H1 (cell line): Measurements from ENCODE around the gene EDEM2. TPM values are rescaled to one million over a fixed set of nuclear protein-coding genes. Genes with fewer than 3 reads are reported as not detected.
"Not testable (repeated sequence)": the region's sequence is repeated elsewhere in the genome, so short reads cannot be mapped to it uniquely, and the experiment has no call there.

Experiments used
- CTCF ChIA-PET: fragments of 300-600 bp; sonication (Branson Sonifier 250); formaldehyde crosslinking; loops from one replicate; lab custom pipeline; 2021; ENCODE audit not compliant: partially characterized antibody; lab: Charles Lee
- POLR2A ChIA-PET: fragments of 300-600 bp; sonication (Branson Sonifier 250); formaldehyde crosslinking; loops from one replicate; lab custom pipeline; 2021; ENCODE audit warnings: inconsistent platforms; ENCODE audit not compliant: partially characterized antibody; lab: Charles Lee
- DNase-seq, 2 experiments: peaks; one replicate each; pipeline versions ENCODE4 v3.0.0 to v3.0.0-alpha.2; 2010 to 2022; ENCODE audit warnings: low spot score in 2 of 2, low read depth in 1 of 2, mixed read lengths in 1 of 2
- FAIRE-seq: peaks from 2 replicates; lab custom pipeline; 2011; peaks lifted over from hg19 to GRCh38; lab: Jason Lieb, UNC
- H2AFZ ChIP-seq: 2 replicates; pipeline ENCODE4 v1.8.1; 2012; ENCODE audit warnings: low read length, inconsistent platforms
- H2AK5ac ChIP-seq: 2 replicates; pipeline ENCODE4 v1.6.1; 2013; ENCODE audit warnings: low read depth, low read length
- H2BK120ac ChIP-seq: replicated peaks from 2 replicates; pipeline ENCODE3; 2013; ENCODE audit warnings: low read depth, low read length, inconsistent platforms
- H2BK12ac ChIP-seq: 2 replicates; pipeline ENCODE4 v1.6.1; 2013; ENCODE audit warnings: low read depth, low read length
- H2BK15ac ChIP-seq: 2 replicates; pipeline ENCODE4 v1.6.1; 2013; ENCODE audit warnings: low read length
- H2BK20ac ChIP-seq: 2 replicates; pipeline ENCODE4 v1.6.1; 2013; ENCODE audit warnings: low read length
- H2BK5ac ChIP-seq: 2 replicates; pipeline ENCODE4 v1.6.1; 2013; ENCODE audit warnings: low read depth, low read length
- H3K14ac ChIP-seq: 2 replicates; pipeline ENCODE4 v1.6.1; 2013; ENCODE audit warnings: inconsistent platforms; ENCODE audit not compliant: insufficient read length
- H3K18ac ChIP-seq: 2 replicates; pipeline ENCODE4 v1.6.1; 2013; ENCODE audit warnings: low read length; ENCODE audit errors: extremely low read depth
- H3K23ac ChIP-seq: 2 replicates; pipeline ENCODE4 v1.6.1; 2013; ENCODE audit warnings: inconsistent platforms; ENCODE audit not compliant: insufficient read length
- H3K23me2 ChIP-seq: 2 replicates; pipeline ENCODE4 v1.6.1; 2013; ENCODE audit warnings: low read depth, low read length
- H3K27ac ChIP-seq: 2 replicates; pipeline ENCODE4 v1.6.1; 2011; ENCODE audit warnings: low read depth, low read length, inconsistent platforms
- H3K27me3 ChIP-seq, 4 experiments: replicated peaks in 1 of 4; 1 replicate in 1 of 4; 2 replicates in 3 of 4; pipeline versions ENCODE4 v1.6.1 to v1.8.1; 2011 to 2013; ENCODE audit warnings: low read length in 3 of 4, mild to moderate bottlenecking in 3 of 4, inconsistent platforms in 2 of 4, mixed read lengths in 2 of 4, moderate library complexity in 1 of 4; ENCODE audit not compliant: control insufficient read depth in 3 of 4, insufficient read depth in 3 of 4; ENCODE audit errors: extremely low read depth in 1 of 4
- H3K36me3 ChIP-seq, 4 experiments: 2 replicates each; pipeline versions ENCODE4 v1.6.1 to v1.8.1; 2011 to 2013; ENCODE audit warnings: mild to moderate bottlenecking in 4 of 4, low read length in 3 of 4, moderate library complexity in 2 of 4, control low read depth in 1 of 4, inconsistent platforms in 1 of 4; ENCODE audit not compliant: insufficient read depth in 4 of 4, control insufficient read depth in 2 of 4
- H3K4ac ChIP-seq: replicated peaks from 2 replicates; pipeline ENCODE3; 2013; ENCODE audit warnings: low read length, low read depth, mixed read lengths, inconsistent platforms; ENCODE audit not compliant: insufficient read length
- H3K4me1 ChIP-seq, 4 experiments: replicated peaks in 1 of 4; 1 replicate in 1 of 4; 2 replicates in 3 of 4; pipeline versions ENCODE4 v1.6.1 to v1.8.1; 2011 to 2013; ENCODE audit warnings: low read length in 3 of 4, inconsistent platforms in 2 of 4, mixed read lengths in 1 of 4; ENCODE audit not compliant: insufficient read depth in 4 of 4, control insufficient read depth in 3 of 4
- H3K4me2 ChIP-seq, 2 experiments: 2 replicates each; pipeline versions ENCODE4 v1.6.1 to v1.8.1; 2011 to 2013; ENCODE audit warnings: low read depth in 2 of 2, low read length in 2 of 2, control low read depth in 1 of 2, inconsistent platforms in 1 of 2, mild to moderate bottlenecking in 1 of 2; ENCODE audit not compliant: insufficient read depth in 1 of 2
- H3K4me3 ChIP-seq, 4 experiments: fragments of 200-600, 300-600 bp in 1 of 4; sonication (generic), shearing (Covaris generic), sonication (Bioruptor Twin) in 1 of 4; 2 replicates each; pipeline versions ENCODE4 v1.5.1 to v1.8.1; 2011 to 2016; ENCODE audit warnings: low read length in 4 of 4, low read depth in 3 of 4, control low read depth in 2 of 4, inconsistent platforms in 2 of 4, mild to moderate bottlenecking in 2 of 4, mixed read lengths in 1 of 4, moderate library complexity in 1 of 4; ENCODE audit not compliant: insufficient read depth in 2 of 4; ENCODE audit errors: extremely low read depth in 1 of 4
- H3K56ac ChIP-seq: replicated peaks from 2 replicates; pipeline ENCODE3; 2013; ENCODE audit warnings: low read depth, mild to moderate bottlenecking, mixed read lengths, low read length, inconsistent platforms; ENCODE audit not compliant: insufficient read length
- H3K79me1 ChIP-seq: 2 replicates; pipeline ENCODE4 v1.6.1; 2013; ENCODE audit warnings: low read depth, low read length, control low read depth
- H3K79me2 ChIP-seq, 2 experiments: 2 replicates each; pipeline versions ENCODE4 v1.6.1 to v1.8.1; 2012 to 2013; ENCODE audit warnings: low read length in 2 of 2, mild to moderate bottlenecking in 2 of 2, inconsistent platforms in 1 of 2; ENCODE audit not compliant: insufficient read depth in 2 of 2, control insufficient read depth in 1 of 2
- H3K9ac ChIP-seq, 4 experiments: replicated peaks in 1 of 4; 1 replicate in 1 of 4; 2 replicates in 3 of 4; pipeline versions ENCODE4 v1.6.1 to v1.8.1; 2011 to 2013; ENCODE audit warnings: low read depth in 3 of 4, low read length in 3 of 4, control low read depth in 2 of 4, mild to moderate bottlenecking in 2 of 4, moderate library complexity in 2 of 4, inconsistent platforms in 1 of 4; ENCODE audit errors: extremely low read depth in 1 of 4
- H3K9me3 ChIP-seq, 2 experiments: 2 replicates each; pipeline versions ENCODE4 v1.6.1 to v1.8.1; 2012 to 2013; ENCODE audit warnings: mild to moderate bottlenecking in 2 of 2, moderate library complexity in 2 of 2, control low read depth in 1 of 2, inconsistent platforms in 1 of 2, low read depth in 1 of 2, low read length in 1 of 2, mixed read lengths in 1 of 2; ENCODE audit not compliant: insufficient read depth in 2 of 2
- H4K20me1 ChIP-seq, 2 experiments: replicated peaks in 1 of 2; 2 replicates each; pipeline versions ENCODE3 to v1.8.1; 2011 to 2013; ENCODE audit warnings: inconsistent platforms in 2 of 2, low read length in 2 of 2, mild to moderate bottlenecking in 1 of 2; ENCODE audit not compliant: insufficient read depth in 2 of 2, control insufficient read depth in 1 of 2
- H4K5ac ChIP-seq: 2 replicates; pipeline ENCODE4 v1.6.1; 2013; ENCODE audit warnings: low read length, low read depth, mixed read lengths, inconsistent platforms; ENCODE audit not compliant: insufficient read length
- H4K8ac ChIP-seq: 2 replicates; pipeline ENCODE4 v1.8.0; 2013; ENCODE audit warnings: mild to moderate bottlenecking, moderate library complexity, low read length, inconsistent platforms; ENCODE audit not compliant: insufficient read depth; ENCODE audit errors: extremely low read depth
- H4K91ac ChIP-seq: replicated peaks from 2 replicates; pipeline ENCODE3; 2013; ENCODE audit warnings: low read length, mixed read lengths, inconsistent platforms; ENCODE audit not compliant: insufficient read length
- BCL11A ChIP-seq, 2 experiments: IDR thresholded peaks; one replicate each; pipeline ENCODE4 v1.6.1; 2011; ENCODE audit warnings: low read depth in 2 of 2, low read length in 2 of 2, mild to moderate bottlenecking in 2 of 2
- CEBPB ChIP-seq: IDR thresholded peaks from 2 replicates; pipeline ENCODE4 v1.6.1; 2012; ENCODE audit warnings: low read depth, low read length
- CREB1 ChIP-seq: IDR thresholded peaks from 2 replicates; pipeline ENCODE4 v1.6.1; 2012; ENCODE audit warnings: inconsistent platforms
- EP300 ChIP-seq, 2 experiments: IDR thresholded peaks; 1 replicate in 1 of 2; 2 replicates in 1 of 2; pipeline ENCODE4 v1.6.1; 2011 to 2012; ENCODE audit warnings: low read depth in 2 of 2, low read length in 2 of 2, mild to moderate bottlenecking in 2 of 2, borderline replicate concordance in 1 of 2, inconsistent platforms in 1 of 2, moderate library complexity in 1 of 2
- NANOG ChIP-seq: IDR thresholded peaks from 2 replicates; pipeline ENCODE4 v1.6.1; 2011; ENCODE audit warnings: low read length, low read depth, mild to moderate bottlenecking, inconsistent platforms; ENCODE audit not compliant: insufficient read depth, poor library complexity, severe bottlenecking
- POU5F1 ChIP-seq: IDR thresholded peaks from 2 replicates; pipeline ENCODE4 v1.6.1; 2011; ENCODE audit warnings: low read depth, mild to moderate bottlenecking, low read length, moderate library complexity
- RXRA ChIP-seq: IDR thresholded peaks from 2 replicates; pipeline ENCODE4 v1.6.1; 2011; ENCODE audit warnings: low read depth, mild to moderate bottlenecking, low read length, moderate library complexity; ENCODE audit not compliant: insufficient read depth
- SP1 ChIP-seq: IDR thresholded peaks from 2 replicates; pipeline ENCODE4 v1.6.1; 2011; ENCODE audit warnings: low read depth, low read length
- TCF12 ChIP-seq: IDR thresholded peaks from 2 replicates; pipeline ENCODE4 v1.6.1; 2011; ENCODE audit warnings: low read depth, mild to moderate bottlenecking, low read length
- TEAD4 ChIP-seq: IDR thresholded peaks from 2 replicates; pipeline ENCODE4 v1.6.1; 2012; ENCODE audit warnings: low read depth, low read length, inconsistent platforms, mixed read lengths
- WGBS, 2 experiments: shearing (Covaris generic) in 1 of 2; methylation state at CpG; one replicate each; pipeline versions ENCODE4 v1.1.6 to v1.1.7; 2013 to 2015; ENCODE audit warnings: low lambda C conversion rate in 2 of 2, mixed read lengths in 2 of 2, inconsistent platforms in 1 of 2, low coverage in 1 of 2, missing lambda C conversion rate in 1 of 2; ENCODE audit not compliant: insufficient replicate concordance in 2 of 2, insufficient coverage in 1 of 2, insufficient read length in 1 of 2; ENCODE audit errors: extremely low coverage in 1 of 2, missing lambda C conversion rate in 1 of 2; 5-methylcytosine and 5-hydroxymethylcytosine counted together
- polyA plus RNA-seq, 7 experiments: library from polyadenylated mRNA; depleted of rRNA in 3 of 7; stranded (reverse) in 5 of 7; unstranded in 2 of 7; fragments of >200 nt in 5 of 7; fragments of 200-250 nt in 2 of 7; gene quantifications; 1 replicate in 5 of 7; 2 replicates in 1 of 7; 4 replicates in 1 of 7; pipeline versions ENCODE4 v1.2.1 to v1.2.3, GENCODE V29; 2011 to 2013; ENCODE audit warnings: missing spikeins in 2 of 7, mixed read lengths in 2 of 7
- total RNA-seq: library from RNA; stranded (reverse); fragmentation: NEBNext Ultra II Directional; extraction: Animal tissue kit (Norgen Biotek cat#: 25700); gene quantifications from 2 replicates; pipeline ENCODE4 v1.2.1, GENCODE V29; 2021

The EDEM2 gene
- total and polyA plus RNA-seq, 2 of the 8 experiments (the other 6 are each of a cell fraction or from before 2014, with no cell fraction given) = 15.2 to 19.6 TPM

DNA sequence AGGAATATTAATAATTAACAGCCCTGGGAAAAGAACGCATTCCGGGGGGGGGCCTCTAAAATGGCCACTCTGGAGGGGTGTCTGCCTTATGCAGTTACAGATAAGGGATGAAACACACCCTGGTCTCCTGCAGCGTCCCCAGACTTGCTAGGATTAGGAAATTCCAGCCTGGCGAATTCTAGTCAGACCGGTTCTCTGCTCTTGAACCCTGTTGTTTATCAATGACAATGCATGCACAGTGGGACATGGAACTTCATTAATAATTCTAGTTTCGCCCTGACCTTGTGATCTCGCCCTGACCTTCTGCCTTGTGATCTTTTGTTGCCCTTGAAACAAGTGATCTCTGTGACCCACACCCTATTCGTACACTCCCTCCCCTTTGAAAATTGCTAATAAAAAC, 42.1 kb upstream of the EDEM2 start:
- H3K18ac ChIP-seq, H3K27ac ChIP-seq, FAIRE-seq, H3K4me2 ChIP-seq, H3K23me2 ChIP-seq, POLR2A ChIA-PET, H3K14ac ChIP-seq, H2BK12ac ChIP-seq, H3K4ac ChIP-seq, H3K4me1 ChIP-seq, H3K79me2 ChIP-seq, H3K79me1 ChIP-seq, H2BK5ac ChIP-seq, H3K4me3 ChIP-seq, H3K36me3 ChIP-seq, H2BK120ac ChIP-seq, H2BK20ac ChIP-seq, H3K9ac ChIP-seq, H4K91ac ChIP-seq, H4K20me1 ChIP-seq, H3K9me3 ChIP-seq, H3K56ac ChIP-seq, H2AFZ ChIP-seq, H3K23ac ChIP-seq, H2AK5ac ChIP-seq, H4K8ac ChIP-seq, DNase-seq, H2BK15ac ChIP-seq, H4K5ac ChIP-seq, H3K27me3 ChIP-seq: not testable (repeated sequence)
- CTCF ChIA-PET = interaction anchor here (0.9 to 1.3 kb wide), 2 partner anchors 75 to 410 kb away, joined by 3 read pairs; no protein-coding TSS in a partner anchor
- TF ChIP-seq TEAD4 (peak; percentile 77), CREB1 (peak; percentile 11; the same call in 1 of the 2 replicates), TCF12 (peak; percentile 71; the same call in 1 of the 2 replicates), POU5F1 (peak; percentile 81; the same call in 1 of the 2 replicates), NANOG (peak; percentile 35), SP1 (peak; percentile 89), CEBPB (0 out of 2 replicates have a peak, but pooled peaks have one; percentile 4), EP300 (IDR thresholded peaks at IDR 0.05; ENCODE audit: borderline replicate concordance in 1 of 2, low read depth in 2 of 2, low read length in 2 of 2) (peak; percentile 43 to 95; a peak in 1 of 3 replicates), RXRA (0 out of 2 replicates have a peak, but pooled peaks have one; percentile 59), BCL11A (IDR thresholded peaks at IDR 0.05; ENCODE audit: low read depth in 2 of 2, low read length in 2 of 2) (peak in 1 of 2 experiments; percentile 70)
- 68% methylated on average over 8 of the region's 8 CpGs; no CpG with 5 or more reads in 1 of the 2 experiments for WGBS, 2 experiments
